Measurements from ENCODE around the gene DPP7.

DPP7 gene

DNA sequence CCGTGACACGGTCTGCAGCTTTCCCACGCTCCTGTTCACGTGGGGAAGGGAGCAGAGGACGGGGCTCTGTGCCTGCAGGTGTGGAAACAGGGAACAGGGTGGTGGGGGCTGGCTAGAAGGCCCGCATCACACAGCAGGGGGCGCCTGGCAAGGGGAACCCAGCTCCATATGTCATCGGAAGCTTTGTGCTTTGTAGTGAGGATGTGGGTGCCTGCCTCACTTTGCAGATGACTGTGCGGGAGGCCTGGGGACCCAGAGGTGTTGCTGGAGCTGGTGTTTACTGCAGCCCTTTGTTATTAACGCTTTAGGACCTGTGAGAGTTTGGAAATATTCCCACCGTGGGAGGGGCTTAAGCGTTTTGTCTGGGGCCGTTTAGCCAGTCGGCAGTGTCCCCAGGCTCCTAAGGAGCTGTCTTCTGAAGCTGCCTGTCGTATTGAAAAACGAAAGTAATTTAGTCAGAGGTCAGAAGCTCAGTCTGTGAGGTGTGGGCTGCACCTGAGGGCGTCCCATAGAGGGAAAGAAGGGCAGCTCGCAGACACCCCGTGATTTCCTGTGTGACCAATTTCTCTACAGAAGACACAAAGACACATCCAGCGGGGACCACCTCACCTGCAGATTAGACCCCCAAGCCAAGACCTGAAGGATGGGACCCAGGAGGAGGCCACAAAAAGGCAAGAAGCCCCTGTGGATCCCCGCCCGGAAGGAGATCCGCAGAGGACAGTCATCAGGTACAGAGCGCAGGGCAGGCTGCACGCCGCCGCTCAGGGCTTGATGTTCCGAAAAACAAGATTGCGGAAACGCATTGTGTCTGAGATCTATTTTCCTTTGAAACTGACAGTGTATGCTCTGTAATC, 18.6 kb downstream of the DPP7 start:
- no peak for DNase-seq

- no peak for DNase-seq
Measured at GRCh38 chr9:137089232-137089947, 25.1 kb downstream of the DPP7 start.

DNA sequence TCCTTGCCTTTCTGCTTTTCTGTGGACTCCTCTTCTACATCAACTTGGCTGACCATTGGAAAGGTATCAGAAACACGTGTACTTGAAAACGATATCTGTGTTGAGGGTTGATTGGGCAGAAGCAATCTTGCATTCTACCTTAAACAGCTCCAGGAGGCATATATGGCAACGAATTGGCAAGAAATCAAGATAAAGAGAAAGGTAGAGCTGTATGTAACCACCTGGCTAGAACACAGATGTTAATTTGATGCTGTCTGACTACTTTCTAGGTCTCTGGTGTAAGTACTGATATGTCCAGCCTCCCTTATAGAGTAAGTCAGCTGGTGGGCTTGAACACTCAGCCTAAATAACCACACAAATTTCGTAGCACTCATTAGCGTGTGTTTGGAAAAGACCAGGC, 26.4 kb downstream of the DPP7 start:
- no peak for DNase-seq

DNA sequence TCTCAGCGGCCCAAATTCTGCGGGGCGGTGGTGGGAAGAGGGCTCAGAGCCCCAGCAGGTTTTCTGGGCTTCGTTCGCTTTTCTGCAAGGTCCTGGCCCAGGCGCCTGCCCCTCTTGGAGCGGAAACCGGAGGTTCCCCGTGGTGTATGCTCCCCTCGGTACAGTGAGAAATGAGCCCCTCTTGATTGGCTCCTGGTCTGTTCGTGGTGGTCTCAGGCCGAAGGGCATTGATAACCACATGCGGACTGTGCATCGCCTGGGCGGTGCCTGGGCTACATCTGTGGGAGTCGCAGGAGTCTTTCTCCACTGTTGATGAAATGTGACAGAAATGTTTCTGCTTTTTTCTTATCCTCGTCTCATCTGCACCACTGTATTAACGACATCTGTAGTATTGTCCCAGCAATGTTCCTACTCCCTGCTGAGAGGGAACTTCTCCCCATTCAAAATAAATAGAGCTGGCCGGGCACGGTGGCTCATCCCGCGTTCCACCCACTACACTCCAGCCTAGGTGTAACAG, 27.1 kb downstream of the DPP7 start:
- no peak for DNase-seq

GRCh38 chr9:137086531-137087408, 27.8 kb downstream of the DPP7 start, which contains the start of gene MAN1B1:
MAN1B1 (plus strand) TSS chr9:137086985; CDS start chr9:137087000, 15 bp downstream.
- peak; percentile 72 to 99 (median 96) for DNase-seq

GRCh38 chr9:137085920-137086530, 28.5 kb downstream of the DPP7 start:
- DNase-seq = peak in 1 of 58 donors; percentile 38

GRCh38 chr9:137084526-137084925, 30.0 kb downstream of the DPP7 start:
- no peak for DNase-seq

DNA sequence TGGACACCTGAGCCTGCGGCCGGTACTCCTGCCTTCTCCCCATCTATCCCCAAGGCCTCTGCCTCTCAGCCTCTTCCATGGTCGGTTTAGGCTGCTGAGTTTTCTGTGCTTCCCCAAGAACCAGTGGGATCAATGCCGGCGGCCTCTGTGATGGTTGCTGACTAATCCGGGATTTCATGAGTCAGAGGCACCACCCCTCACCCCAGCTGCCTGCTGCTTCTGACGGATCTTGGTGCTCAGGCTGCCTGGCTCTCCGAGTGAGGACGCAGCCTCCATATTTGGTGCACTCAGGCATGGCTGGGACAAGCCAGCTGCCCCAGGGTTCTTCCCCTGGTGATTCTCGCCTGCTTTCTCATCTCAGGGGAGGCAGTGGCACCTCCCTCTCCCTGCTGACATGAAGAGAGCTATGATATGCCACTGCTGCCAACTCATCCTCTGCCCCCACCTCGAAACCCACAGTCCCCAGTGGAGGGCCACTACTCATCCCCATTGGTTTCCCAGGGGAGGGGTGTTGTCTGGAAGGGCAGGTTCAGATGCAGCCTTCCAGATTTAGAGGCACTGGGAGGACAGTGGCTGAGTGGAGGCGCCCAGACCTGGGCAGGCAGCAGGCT, 31.0 kb downstream of the DPP7 start:
- DNase-seq = peak in 35 of 58 donors; percentile 14 to 72 (median 40)

- no peak for DNase-seq
Measured at GRCh38 chr9:137082925-137083290, 31.6 kb downstream of the DPP7 start.

GRCh38 chr9:137082222-137082924, 32.2 kb downstream of the DPP7 start:
- DNase-seq = no peak

- no peak for DNase-seq
Measured at GRCh38 chr9:137080260-137081122, 34.0 kb downstream of the DPP7 start.

DNA sequence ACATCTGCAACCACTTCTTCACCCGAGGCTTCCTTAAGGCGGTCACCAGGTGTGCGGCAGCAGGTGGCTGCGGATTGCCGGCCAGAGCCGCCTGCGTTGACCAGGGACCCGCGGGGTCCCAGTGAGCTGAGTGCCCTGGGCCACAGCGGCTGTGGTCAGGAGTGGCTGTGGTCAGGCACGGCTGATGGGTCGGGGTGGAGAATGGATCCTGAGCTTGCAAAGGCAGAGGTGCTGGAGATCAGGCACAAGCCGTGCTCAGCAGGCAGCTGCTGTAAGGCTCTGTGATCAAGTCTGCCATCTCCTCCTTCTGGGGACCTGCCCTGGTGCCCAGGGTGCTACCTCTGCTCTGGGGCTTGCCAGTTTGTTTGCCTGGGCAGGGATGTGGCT, 35.1 kb downstream of the DPP7 start:
- DNase-seq = no peak

DNA sequence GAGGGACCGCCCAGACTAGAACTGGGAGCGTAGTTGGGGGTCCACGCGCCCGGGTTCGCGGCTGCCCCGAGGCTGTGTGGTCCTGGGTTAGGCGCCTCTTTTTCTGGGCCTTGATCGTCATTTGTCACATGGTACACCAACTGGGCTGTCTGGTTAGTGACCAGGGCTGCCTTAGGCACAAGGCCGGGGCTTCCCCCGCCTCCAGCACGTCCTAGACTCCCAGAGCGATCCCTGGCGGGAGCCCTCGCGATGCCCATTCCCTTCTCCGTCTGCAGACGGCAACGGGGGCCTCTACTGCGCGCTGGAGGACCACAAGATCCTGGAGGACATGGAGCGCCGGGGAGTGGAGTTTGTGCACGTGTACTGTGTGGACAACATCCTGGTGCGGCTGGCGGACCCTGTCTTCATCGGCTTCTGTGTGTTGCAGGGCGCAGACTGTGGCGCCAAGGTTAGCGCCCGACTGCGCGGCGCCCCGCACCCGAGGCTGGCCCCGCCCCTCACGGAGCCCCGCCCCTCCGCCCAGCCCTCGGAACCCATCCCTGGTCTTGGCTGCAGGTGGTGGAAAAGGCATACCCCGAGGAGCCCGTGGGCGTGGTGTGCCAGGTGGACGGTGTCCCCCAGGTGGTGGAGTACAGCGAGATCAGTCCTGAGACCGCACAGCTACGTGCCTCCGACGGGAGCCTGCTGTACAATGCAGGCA, 35.7 kb downstream of the DPP7 start:
- DNase-seq = no peak

- peak in 1 of 58 donors; percentile 19 for DNase-seq
Measured at GRCh38 chr9:137077758-137078693, 36.5 kb downstream of the DPP7 start.

DNA sequence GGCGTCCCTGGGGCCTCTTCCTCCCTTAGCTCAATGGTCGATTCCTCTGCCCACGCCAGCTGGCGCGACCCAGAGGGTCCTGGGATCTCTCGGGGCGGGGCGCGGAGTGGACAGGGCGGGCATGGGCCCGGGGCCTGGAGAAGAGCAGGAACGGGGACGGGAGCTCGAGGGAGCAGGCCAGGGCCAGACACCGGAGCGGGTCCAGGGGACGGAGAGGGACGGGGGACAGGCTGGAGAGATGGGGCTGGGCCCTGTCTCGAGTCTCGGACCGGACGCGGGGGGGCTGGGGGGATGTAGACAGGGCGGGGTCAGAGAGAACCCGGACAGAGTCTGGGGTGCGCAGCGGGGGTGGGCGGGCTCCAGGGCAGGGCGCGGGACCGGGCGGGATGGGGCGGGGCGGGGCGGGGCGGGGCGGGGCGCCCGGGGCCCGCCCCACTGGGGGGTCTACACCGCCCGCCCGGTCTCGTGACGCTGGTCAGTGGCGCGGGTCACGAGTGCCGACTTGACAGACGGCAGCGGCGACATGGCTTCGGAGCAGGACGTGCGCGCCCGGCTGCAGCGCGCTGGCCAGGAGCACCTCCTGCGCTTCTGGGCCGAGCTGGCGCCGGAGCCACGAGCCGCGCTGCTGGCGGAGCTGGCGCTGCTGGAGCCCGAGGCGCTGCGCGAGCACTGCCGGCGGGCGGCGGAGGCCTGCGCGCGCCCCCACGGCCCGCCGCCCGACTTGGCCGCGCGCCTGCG, 37.4 kb downstream of the DPP7 start, which contains the start of gene UAP1L1:
Gene UAP1L1, plus strand, starts transcription at position 508 of the 738 bp plus-strand sequence. Its CDS starts 16 bp downstream, at position 524.
- DNase-seq = peak in 54 of 58 donors; percentile 19 to 90 (median 72)

DNA sequence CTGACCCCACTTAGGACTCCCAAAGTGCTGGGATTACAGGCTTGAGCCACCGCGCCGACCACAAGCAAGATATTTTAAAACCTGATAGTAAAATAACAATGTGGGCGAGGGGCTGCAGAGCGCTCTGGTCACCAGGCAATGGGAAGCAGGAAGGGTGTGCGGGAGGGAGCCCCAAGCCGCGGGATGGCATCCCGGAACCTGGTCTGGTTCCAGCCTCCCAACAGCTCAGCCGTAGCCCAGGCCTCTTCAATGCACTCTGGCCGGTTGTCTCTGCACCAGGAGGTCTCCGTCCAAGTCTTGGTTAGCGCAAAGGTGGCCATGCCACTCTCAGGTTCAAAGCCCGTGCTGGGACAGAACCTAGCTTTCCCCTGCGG, 37.9 kb downstream of the DPP7 start:
- no peak for DNase-seq

Measured in anterior cingulate cortex (tissue), 58 donors.